HepG2 (cell line): ENCODE measurements around the gene ASTN2. TPM values are rescaled to one million over a fixed set of nuclear protein-coding genes. Genes with fewer than 3 reads are reported as not detected.

Experiments
- ATAC-seq: fragments of 200-7000 bp; cut with Tn5 transposase; 3 replicates; pipeline ENCODE4 v1.9.1; 2020; ENCODE audit warnings: mild to moderate bottlenecking, moderate library complexity
- BruUV-seq: library from RNA; stranded (reverse); fragments of 400-500 nt; replicated peaks from 2 replicates; lab custom pipeline; 2021; lab: Mats Ljungman, UMichigan
- CTCF ChIA-PET: fragments of 300-600 bp; formaldehyde crosslinking; extraction: SDS; loops from one replicate; lab custom pipeline; 2021; ENCODE audit warnings: low total read pairs, inconsistent platforms, low intra/inter-chr PET ratio; lab: Yijun Ruan, JAX
- POLR2A ChIA-PET: fragments of 350-600 bp; sonication (Branson Sonifier 250); formaldehyde crosslinking; loops from one replicate; lab custom pipeline; 2020; ENCODE audit warnings: antibody characterized with exemption, inconsistent platforms; lab: Yijun Ruan, JAX
- DNase-seq: peaks from one replicate; pipeline ENCODE4 v3.0.0-alpha.2; 2015; ENCODE audit warnings: low spot score
- FAIRE-seq: peaks from 3 replicates; lab custom pipeline; 2011; peaks lifted over from hg19 to GRCh38; lab: Jason Lieb, UNC
- H2AFZ ChIP-seq: one replicate; pipeline ENCODE4 v1.6.1; 2011; ENCODE audit warnings: low read length, inconsistent platforms
- H3K27ac ChIP-seq: fragments of 300-600 bp; 3 replicates; pipeline ENCODE4 v1.8.0; 2011; ENCODE audit warnings: mixed run types, mild to moderate bottlenecking, mixed read lengths, low read length, inconsistent platforms; ENCODE audit not compliant: insufficient read depth; ENCODE audit errors: extremely low read length
- H3K27me3 ChIP-seq, 2 experiments: fragments of 200-600 bp in 1 of 2; 2 replicates in 1 of 2; 3 replicates in 1 of 2; pipeline versions ENCODE4 v1.6.0 to v1.8.0; 2011; ENCODE audit warnings: low read length in 2 of 2, mild to moderate bottlenecking in 2 of 2, moderate library complexity in 2 of 2, inconsistent platforms in 1 of 2; ENCODE audit not compliant: insufficient read depth in 2 of 2, control insufficient read depth in 1 of 2
- H3K36me3 ChIP-seq, 2 experiments: fragments of 200-600 bp in 1 of 2; replicated peaks in 1 of 2; 2 replicates in 1 of 2; 3 replicates in 1 of 2; pipeline versions ENCODE4 v1.5.1 to v1.8.0; 2011; ENCODE audit warnings: low read length in 2 of 2, inconsistent platforms in 1 of 2; ENCODE audit not compliant: insufficient read depth in 2 of 2, control insufficient read depth in 1 of 2
- H3K4me1 ChIP-seq: 2 replicates; pipeline ENCODE4 v1.5.1; 2012; ENCODE audit warnings: low read length, inconsistent platforms; ENCODE audit not compliant: insufficient read depth
- H3K4me2 ChIP-seq: 2 replicates; pipeline ENCODE4 v1.6.0; 2011; ENCODE audit warnings: low read depth, low read length, inconsistent platforms
- H3K4me3 ChIP-seq, 3 experiments: fragments of 200-600 bp in 1 of 3; sonication (generic), shearing (Covaris generic) in 1 of 3; replicated peaks in 1 of 3; 2 replicates each; pipeline ENCODE4 v1.5.1; 2011 to 2016; ENCODE audit warnings: low read length in 3 of 3, inconsistent platforms in 2 of 3, low read depth in 2 of 3, mild to moderate bottlenecking in 2 of 3, control low read depth in 1 of 3, mixed read lengths in 1 of 3; ENCODE audit not compliant: insufficient read depth in 1 of 3
- H3K79me2 ChIP-seq: one replicate; pipeline ENCODE4 v1.6.1; 2011; ENCODE audit warnings: low read length, inconsistent platforms; ENCODE audit not compliant: insufficient read depth
- H3K9ac ChIP-seq: 2 replicates; pipeline ENCODE4 v1.6.0; 2011; ENCODE audit warnings: mild to moderate bottlenecking, low read depth, low read length, inconsistent platforms; ENCODE audit not compliant: insufficient read depth
- H3K9me3 ChIP-seq: 2 replicates; pipeline ENCODE4 v1.5.1; 2012; ENCODE audit warnings: mild to moderate bottlenecking, low read length
- H4K20me1 ChIP-seq: 2 replicates; pipeline ENCODE4 v1.6.0; 2011; ENCODE audit warnings: inconsistent platforms, mild to moderate bottlenecking, low read length, moderate library complexity; ENCODE audit not compliant: insufficient read depth
- MED8 ChIP-seq: sonication (generic); formaldehyde crosslinking; IDR thresholded peaks from 2 replicates; pipeline ENCODE4 v1.8.1; 2023; ENCODE audit warnings: mild to moderate bottlenecking, missing genetic modification reagents; ENCODE audit not compliant: insufficient replicate concordance
- SSRP1 ChIP-seq: IDR thresholded peaks from 2 replicates; pipeline ENCODE4 v1.6.1; 2016; ENCODE audit warnings: control low read depth
- ZKSCAN1 ChIP-seq: fragments of 150-350 bp; IDR thresholded peaks from 2 replicates; pipeline ENCODE4 v1.6.1; 2014; ENCODE audit warnings: low read length
- ZNF335 ChIP-seq: sonication (generic); formaldehyde crosslinking; IDR thresholded peaks from 2 replicates; pipeline ENCODE4 v1.4.0; 2020; ENCODE audit warnings: missing genetic modification reagents
- WGBS: methylation state at CpG from one replicate; pipeline ENCODE4 v1.1.6; 2017; ENCODE audit warnings: low lambda C conversion rate; 5-methylcytosine and 5-hydroxymethylcytosine counted together
- in situ Hi-C: cut with HindIII; loops from 2 replicates; pipeline ENCODE4 v1.10.0; 2017; ENCODE audit warnings: low pct_unique_long_range_greater_than_20kb; ENCODE audit not compliant: extremely low pct_ligation_motif_present
- intact Hi-C: fragments of 100-400 bp; cut with micrococcal nuclease; formaldehyde crosslinking; loops from one replicate; pipeline ENCODE4 v1.10.0; 2022; ENCODE audit not compliant: unreplicated experiment
- polyA plus RNA-seq, 8 experiments: library from polyadenylated mRNA; depleted of rRNA in 3 of 8; stranded (reverse) in 7 of 8; unstranded in 1 of 8; fragments of >200 nt; fragmentation: Illumina TruSeq in 4 of 8; extraction: Trizol in 4 of 8; gene quantifications; 2 replicates each; pipeline versions ENCODE4 v1.2.1 to v1.2.3, GENCODE V29; 2011 to 2016; ENCODE audit warnings: low read depth in 4 of 8, missing spikeins in 1 of 8, mixed read lengths in 1 of 8; ENCODE audit not compliant: insufficient read depth in 1 of 8
- total RNA-seq, 5 experiments: library from RNA; depleted of rRNA; stranded (reverse); fragments of >200 nt; fragmentation: Illumina TruSeq; extraction: Trizol; gene quantifications; 2 replicates each; pipeline ENCODE4 v1.2.3, GENCODE V29; 2016; ENCODE audit warnings: low read depth in 1 of 5
- TF ChIP-seq, protein P1 (sequence below): sonication (generic); formaldehyde crosslinking; IDR thresholded peaks from 2 replicates; pipeline ENCODE4 v1.5.0; 2020; ENCODE audit warnings: mild to moderate bottlenecking, missing genetic modification reagents, moderate library complexity
- TF ChIP-seq, protein P2 (sequence below): sonication (generic); formaldehyde crosslinking; IDR thresholded peaks from 2 replicates; pipeline ENCODE4 v1.4.0; 2020; ENCODE audit warnings: missing genetic modification reagents, mild to moderate bottlenecking, borderline replicate concordance
- TF ChIP-seq, protein P3 (sequence below): sonication (generic); formaldehyde crosslinking; IDR thresholded peaks from 2 replicates; pipeline ENCODE4 v1.4.0; 2020; ENCODE audit warnings: missing genetic modification reagents, borderline replicate concordance

The ASTN2 gene
- total and polyA plus RNA-seq, 2 of the 13 experiments (the other 11 are each of a cell fraction or from before 2014, with no cell fraction given): 5.2 to 13.5 TPM

DNA sequence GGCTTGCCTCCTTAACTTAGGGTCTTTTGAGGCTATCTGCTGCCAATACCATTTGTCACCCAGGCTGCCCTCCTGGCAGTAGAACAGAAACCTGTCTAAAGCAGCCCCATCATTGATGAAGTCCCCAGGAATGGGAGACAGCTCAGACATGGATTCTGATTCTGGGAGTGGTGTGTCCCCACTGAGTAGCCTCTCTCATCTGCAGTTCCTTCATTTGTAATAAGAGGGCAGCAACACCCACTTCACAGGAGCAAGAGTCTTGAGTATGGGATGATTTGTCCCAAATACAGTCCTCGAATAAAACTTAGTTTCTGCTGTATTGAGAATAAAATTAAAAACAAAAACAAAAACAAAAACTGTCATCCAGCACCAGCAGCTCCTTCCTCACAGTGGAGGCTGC, 167.6 kb downstream of the ASTN2 start:
- Histone ChIP-seq H3K79me2 (no peaks in the 10 kb centered on the region), H3K9ac (no peak overlapping the region), H3K4me3 (no peak overlapping the region), H3K36me3 (no peaks in the 10 kb centered on the region), H4K20me1 (no peaks in the 10 kb centered on the region), H2AFZ (no peak overlapping the region), H3K27me3 (no peaks in the 10 kb centered on the region), H3K9me3 (no peaks in the 10 kb centered on the region), H3K27ac (no peak overlapping the region), H3K4me1 (no peaks in the 10 kb centered on the region), H3K4me2 (no peak overlapping the region)
- CTCF ChIA-PET: no interaction called here
- intact Hi-C loops (no loop called here), in situ Hi-C loops (no loop called here)
- TF ChIP-seq, protein P1, sequence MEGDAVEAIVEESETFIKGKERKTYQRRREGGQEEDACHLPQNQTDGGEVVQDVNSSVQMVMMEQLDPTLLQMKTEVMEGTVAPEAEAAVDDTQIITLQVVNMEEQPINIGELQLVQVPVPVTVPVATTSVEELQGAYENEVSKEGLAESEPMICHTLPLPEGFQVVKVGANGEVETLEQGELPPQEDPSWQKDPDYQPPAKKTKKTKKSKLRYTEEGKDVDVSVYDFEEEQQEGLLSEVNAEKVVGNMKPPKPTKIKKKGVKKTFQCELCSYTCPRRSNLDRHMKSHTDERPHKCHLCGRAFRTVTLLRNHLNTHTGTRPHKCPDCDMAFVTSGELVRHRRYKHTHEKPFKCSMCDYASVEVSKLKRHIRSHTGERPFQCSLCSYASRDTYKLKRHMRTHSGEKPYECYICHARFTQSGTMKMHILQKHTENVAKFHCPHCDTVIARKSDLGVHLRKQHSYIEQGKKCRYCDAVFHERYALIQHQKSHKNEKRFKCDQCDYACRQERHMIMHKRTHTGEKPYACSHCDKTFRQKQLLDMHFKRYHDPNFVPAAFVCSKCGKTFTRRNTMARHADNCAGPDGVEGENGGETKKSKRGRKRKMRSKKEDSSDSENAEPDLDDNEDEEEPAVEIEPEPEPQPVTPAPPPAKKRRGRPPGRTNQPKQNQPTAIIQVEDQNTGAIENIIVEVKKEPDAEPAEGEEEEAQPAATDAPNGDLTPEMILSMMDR: 0 out of 2 replicates have a peak, but pooled peaks have one; percentile 9
- TF ChIP-seq SSRP1 (no peak), ZKSCAN1 (no peak), MED8 (CRISPR knock-in tag) (no peak), ZNF335 (CRISPR knock-in tag) (no peak)
- TF ChIP-seq, protein P2, sequence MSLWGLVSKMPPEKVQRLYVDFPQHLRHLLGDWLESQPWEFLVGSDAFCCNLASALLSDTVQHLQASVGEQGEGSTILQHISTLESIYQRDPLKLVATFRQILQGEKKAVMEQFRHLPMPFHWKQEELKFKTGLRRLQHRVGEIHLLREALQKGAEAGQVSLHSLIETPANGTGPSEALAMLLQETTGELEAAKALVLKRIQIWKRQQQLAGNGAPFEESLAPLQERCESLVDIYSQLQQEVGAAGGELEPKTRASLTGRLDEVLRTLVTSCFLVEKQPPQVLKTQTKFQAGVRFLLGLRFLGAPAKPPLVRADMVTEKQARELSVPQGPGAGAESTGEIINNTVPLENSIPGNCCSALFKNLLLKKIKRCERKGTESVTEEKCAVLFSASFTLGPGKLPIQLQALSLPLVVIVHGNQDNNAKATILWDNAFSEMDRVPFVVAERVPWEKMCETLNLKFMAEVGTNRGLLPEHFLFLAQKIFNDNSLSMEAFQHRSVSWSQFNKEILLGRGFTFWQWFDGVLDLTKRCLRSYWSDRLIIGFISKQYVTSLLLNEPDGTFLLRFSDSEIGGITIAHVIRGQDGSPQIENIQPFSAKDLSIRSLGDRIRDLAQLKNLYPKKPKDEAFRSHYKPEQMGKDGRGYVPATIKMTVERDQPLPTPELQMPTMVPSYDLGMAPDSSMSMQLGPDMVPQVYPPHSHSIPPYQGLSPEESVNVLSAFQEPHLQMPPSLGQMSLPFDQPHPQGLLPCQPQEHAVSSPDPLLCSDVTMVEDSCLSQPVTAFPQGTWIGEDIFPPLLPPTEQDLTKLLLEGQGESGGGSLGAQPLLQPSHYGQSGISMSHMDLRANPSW (CRISPR knock-in tag): no peak
- TF ChIP-seq, protein P3, sequence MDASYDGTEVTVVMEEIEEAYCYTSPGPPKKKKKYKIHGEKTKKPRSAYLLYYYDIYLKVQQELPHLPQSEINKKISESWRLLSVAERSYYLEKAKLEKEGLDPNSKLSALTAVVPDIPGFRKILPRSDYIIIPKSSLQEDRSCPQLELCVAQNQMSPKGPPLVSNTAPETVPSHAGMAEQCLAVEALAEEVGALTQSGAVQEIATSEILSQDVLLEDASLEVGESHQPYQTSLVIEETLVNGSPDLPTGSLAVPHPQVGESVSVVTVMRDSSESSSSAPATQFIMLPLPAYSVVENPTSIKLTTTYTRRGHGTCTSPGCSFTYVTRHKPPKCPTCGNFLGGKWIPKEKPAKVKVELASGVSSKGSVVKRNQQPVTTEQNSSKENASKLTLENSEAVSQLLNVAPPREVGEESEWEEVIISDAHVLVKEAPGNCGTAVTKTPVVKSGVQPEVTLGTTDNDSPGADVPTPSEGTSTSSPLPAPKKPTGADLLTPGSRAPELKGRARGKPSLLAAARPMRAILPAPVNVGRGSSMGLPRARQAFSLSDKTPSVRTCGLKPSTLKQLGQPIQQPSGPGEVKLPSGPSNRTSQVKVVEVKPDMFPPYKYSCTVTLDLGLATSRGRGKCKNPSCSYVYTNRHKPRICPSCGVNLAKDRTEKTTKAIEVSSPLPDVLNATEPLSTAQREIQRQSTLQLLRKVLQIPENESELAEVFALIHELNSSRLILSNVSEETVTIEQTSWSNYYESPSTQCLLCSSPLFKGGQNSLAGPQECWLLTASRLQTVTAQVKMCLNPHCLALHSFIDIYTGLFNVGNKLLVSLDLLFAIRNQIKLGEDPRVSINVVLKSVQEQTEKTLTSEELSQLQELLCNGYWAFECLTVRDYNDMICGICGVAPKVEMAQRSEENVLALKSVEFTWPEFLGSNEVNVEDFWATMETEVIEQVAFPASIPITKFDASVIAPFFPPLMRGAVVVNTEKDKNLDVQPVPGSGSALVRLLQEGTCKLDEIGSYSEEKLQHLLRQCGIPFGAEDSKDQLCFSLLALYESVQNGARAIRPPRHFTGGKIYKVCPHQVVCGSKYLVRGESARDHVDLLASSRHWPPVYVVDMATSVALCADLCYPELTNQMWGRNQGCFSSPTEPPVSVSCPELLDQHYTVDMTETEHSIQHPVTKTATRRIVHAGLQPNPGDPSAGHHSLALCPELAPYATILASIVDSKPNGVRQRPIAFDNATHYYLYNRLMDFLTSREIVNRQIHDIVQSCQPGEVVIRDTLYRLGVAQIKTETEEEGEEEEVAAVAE (CRISPR knock-in tag): no peak
- BruUV-seq: no TSS peak
- 5% methylated on average over 1 of the region's 1 CpG for WGBS
- ATAC-seq: peak; percentile 66
- peak; percentile 2 for DNase-seq
- POLR2A ChIA-PET: no interaction called here
- FAIRE-seq: no peak
